SJSA1 (cell line): ENCODE data around the gene MAST4. TPM values are rescaled to one million over a fixed set of nuclear protein-coding genes. Genes with fewer than 3 reads are reported as not detected.

Experiments
- DNase-seq, 2 experiments: peaks; one replicate each; pipeline ENCODE4 v3.0.0-alpha.2; 2015 to 2020; ENCODE audit warnings: low spot score in 2 of 2, low read depth in 1 of 2
- H3K27ac ChIP-seq: fragments of 250-450 bp; sonication (Bioruptor Pico); 2 replicates; pipeline ENCODE4 v1.5.1; 2020; ENCODE audit warnings: mild to moderate bottlenecking, moderate library complexity
- H3K27me3 ChIP-seq: fragments of 250-450 bp; sonication (Bioruptor Pico); replicated peaks from 2 replicates; pipeline ENCODE4 v1.5.1; 2020; ENCODE audit warnings: mild to moderate bottlenecking, moderate library complexity
- H3K36me3 ChIP-seq: fragments of 250-450 bp; sonication (Bioruptor Pico); 2 replicates; pipeline ENCODE4 v1.5.1; 2020; ENCODE audit warnings: mild to moderate bottlenecking
- H3K4me1 ChIP-seq: fragments of 250-450 bp; sonication (Bioruptor Pico); replicated peaks from 2 replicates; pipeline ENCODE4 v1.6.1; 2021; ENCODE audit warnings: mild to moderate bottlenecking
- H3K4me3 ChIP-seq: fragments of 250-450 bp; sonication (Bioruptor Pico); 2 replicates; pipeline ENCODE4 v1.5.1; 2020; ENCODE audit warnings: mild to moderate bottlenecking
- H3K9me3 ChIP-seq: fragments of 250-450 bp; sonication (Bioruptor Pico); replicated peaks from 2 replicates; pipeline ENCODE4 v1.5.1; 2020; ENCODE audit warnings: mild to moderate bottlenecking
- total RNA-seq: library from RNA; depleted of rRNA; stranded (reverse); fragments of >200 nt; shearing (Covaris generic); gene quantifications from 2 replicates; pipeline ENCODE4 v1.2.3, GENCODE V29; 2014

Gene MAST4
- total RNA-seq, 1 experiment from 2014 or later, result 2.3 TPM

GRCh38 chr5:67183859-67184258, 587.7 kb downstream of the MAST4 start:
- no peaks in the 10 kb centered on the region for H3K9me3 ChIP-seq
- DNase-seq, result no peak
- no peak overlapping the region for H3K27ac ChIP-seq
- H3K4me3 ChIP-seq, result no peak overlapping the region
- no peaks in the 10 kb centered on the region for H3K36me3 ChIP-seq
- H3K27me3 ChIP-seq, result no peaks in the 10 kb centered on the region
- H3K4me1 ChIP-seq, result no peaks in the 10 kb centered on the region

- Histone ChIP-seq H3K27me3 (no peaks in the 10 kb centered on the region), H3K4me3 (no peak overlapping the region), H3K4me1 (peaks cover 11% of the 10 kb centered on the region), H3K36me3 (no peaks in the 10 kb centered on the region), H3K9me3 (no peaks in the 10 kb centered on the region), H3K27ac (no peak overlapping the region)
- DNase-seq, result no peak
Observed at GRCh38 chr5:67187006-67187715, 591.0 kb downstream of the MAST4 start.

- Histone ChIP-seq H3K4me1 (peaks cover 11% of the 10 kb centered on the region), H3K27ac (no peak overlapping the region), H3K36me3 (no peaks in the 10 kb centered on the region), H3K9me3 (no peaks in the 10 kb centered on the region), H3K27me3 (no peaks in the 10 kb centered on the region), H3K4me3 (no peak overlapping the region)
- DNase-seq, result no peak
Observed at GRCh38 chr5:67188274-67189078, 592.3 kb downstream of the MAST4 start.

GRCh38 chr5:67189079-67189354, 592.8 kb downstream of the MAST4 start:
- Histone ChIP-seq H3K9me3 (no peaks in the 10 kb centered on the region), H3K36me3 (no peaks in the 10 kb centered on the region), H3K4me1 (peaks cover 11% of the 10 kb centered on the region), H3K4me3 (no peak overlapping the region), H3K27ac (no peak overlapping the region), H3K27me3 (no peaks in the 10 kb centered on the region)
- no peak for DNase-seq

GRCh38 chr5:67189931-67190330, 593.7 kb downstream of the MAST4 start:
- H3K4me3 ChIP-seq, result no peak overlapping the region
- peaks cover 11% of the 10 kb centered on the region for H3K4me1 ChIP-seq
- H3K27ac ChIP-seq, result no peak overlapping the region
- no peaks in the 10 kb centered on the region for H3K27me3 ChIP-seq
- no peaks in the 10 kb centered on the region for H3K9me3 ChIP-seq
- no peak for DNase-seq
- no peaks in the 10 kb centered on the region for H3K36me3 ChIP-seq

- no peaks in the 10 kb centered on the region for H3K27me3 ChIP-seq
- no peaks in the 10 kb centered on the region for H3K9me3 ChIP-seq
- H3K27ac ChIP-seq, result no peak overlapping the region
- no peak for DNase-seq
- no peaks in the 10 kb centered on the region for H3K36me3 ChIP-seq
- H3K4me3 ChIP-seq, result no peak overlapping the region
- peaks cover 11% of the 10 kb centered on the region for H3K4me1 ChIP-seq
Observed at GRCh38 chr5:67190410-67190809, 594.2 kb downstream of the MAST4 start.

GRCh38 chr5:67190861-67191260, 594.7 kb downstream of the MAST4 start:
- DNase-seq, result peak in 1 of 2 experiments; percentile 14
- H3K36me3 ChIP-seq, result no peaks in the 10 kb centered on the region
- no peaks in the 10 kb centered on the region for H3K9me3 ChIP-seq
- H3K4me1 ChIP-seq, result peaks cover 11% of the 10 kb centered on the region
- H3K27ac ChIP-seq, result no peak overlapping the region
- no peaks in the 10 kb centered on the region for H3K27me3 ChIP-seq
- no peak overlapping the region for H3K4me3 ChIP-seq

- Histone ChIP-seq H3K9me3 (no peaks in the 10 kb centered on the region), H3K4me1 (peaks cover 11% of the 10 kb centered on the region), H3K4me3 (no peak overlapping the region), H3K27me3 (no peaks in the 10 kb centered on the region), H3K27ac (no peak overlapping the region), H3K36me3 (no peaks in the 10 kb centered on the region)
- DNase-seq, result no peak
Observed at GRCh38 chr5:67192719-67193438, 596.7 kb downstream of the MAST4 start.

- Histone ChIP-seq H3K9me3 (no peaks in the 10 kb centered on the region), H3K27ac (no peak overlapping the region), H3K27me3 (no peaks in the 10 kb centered on the region), H3K36me3 (no peaks in the 10 kb centered on the region), H3K4me1 (peaks cover 11% of the 10 kb centered on the region), H3K4me3 (no peak overlapping the region)
- DNase-seq, result no peak
Observed at GRCh38 chr5:67193439-67193807, 597.2 kb downstream of the MAST4 start.

GRCh38 chr5:67194166-67194565, 598.0 kb downstream of the MAST4 start:
- no peak for DNase-seq
- no peaks in the 10 kb centered on the region for H3K36me3 ChIP-seq
- no peak overlapping the region for H3K4me3 ChIP-seq
- H3K27me3 ChIP-seq, result no peaks in the 10 kb centered on the region
- H3K27ac ChIP-seq, result no peak overlapping the region
- peaks cover 11% of the 10 kb centered on the region for H3K4me1 ChIP-seq
- H3K9me3 ChIP-seq, result no peaks in the 10 kb centered on the region

GRCh38 chr5:67195406-67196275, 599.4 kb downstream of the MAST4 start:
- no peak for DNase-seq
- Histone ChIP-seq H3K9me3 (no peaks in the 10 kb centered on the region), H3K36me3 (no peaks in the 10 kb centered on the region), H3K27me3 (no peaks in the 10 kb centered on the region), H3K4me3 (no peak overlapping the region), H3K4me1 (peaks cover 8% of the 10 kb centered on the region), H3K27ac (no peak overlapping the region)

GRCh38 chr5:67196537-67197059, 600.4 kb downstream of the MAST4 start, which contains the start of gene CD180:
TSS of gene CD180 (minus strand) at chr5:67196799. CDS start at chr5:67196641, 158 bp downstream.
- H3K4me3 ChIP-seq, result no peak within 1 kb of the TSS
- H3K27me3 ChIP-seq, result no peaks in the 10 kb centered on the region
- no peak within 1 kb of the TSS for H3K27ac ChIP-seq
- DNase-seq, result no peak
- no peaks in the 10 kb centered on the region for H3K36me3 ChIP-seq
- no peaks in the 10 kb centered on the region; the same call in 1 of the 2 replicates for H3K4me1 ChIP-seq
- H3K9me3 ChIP-seq, result no peaks in the 10 kb centered on the region

GRCh38 chr5:67197536-67197935, 601.3 kb downstream of the MAST4 start:
- Histone ChIP-seq H3K36me3 (no peaks in the 10 kb centered on the region), H3K4me1 (no peaks in the 10 kb centered on the region), H3K4me3 (no peak overlapping the region), H3K27me3 (no peaks in the 10 kb centered on the region), H3K27ac (no peak overlapping the region), H3K9me3 (no peaks in the 10 kb centered on the region)
- no peak for DNase-seq
